Kidney (tissue), 14 donors: ENCODE results near the gene CCDC187. TPM values are rescaled to one million over a fixed set of nuclear protein-coding genes. Genes with fewer than 3 reads are reported as not detected.

Experiments used
- DNase-seq, 5 donors: peaks; one replicate each; pipeline ENCODE4 v3.0.0-alpha.2; 2013 to 2020
- FAIRE-seq: peaks from 2 replicates; lab custom pipeline; 2012; peaks lifted over from hg19 to GRCh38; lab: Jason Lieb, UNC
- H3K27ac ChIP-seq, 2 donors: one replicate each; pipeline ENCODE4 v1.7.0; 2013; ENCODE audit warnings: low read depth in 2 of 2, low read length in 2 of 2, inconsistent platforms in 1 of 2
- H3K27me3 ChIP-seq: one replicate; pipeline ENCODE4 v1.7.1; 2013; ENCODE audit warnings: low read length, inconsistent platforms; ENCODE audit not compliant: control insufficient read depth, insufficient read depth
- H3K36me3 ChIP-seq, 3 donors: one replicate each; pipeline versions ENCODE4 v1.7.0 to v1.7.1; 2013; ENCODE audit warnings: low read length in 3 of 3, control low read depth in 1 of 3, inconsistent platforms in 1 of 3; ENCODE audit not compliant: insufficient read depth in 3 of 3, control insufficient read depth in 2 of 3
- H3K4me1 ChIP-seq, 3 donors: one replicate each; pipeline versions ENCODE4 v1.7.0 to v1.7.1; 2013; ENCODE audit warnings: low read length in 3 of 3, inconsistent platforms in 1 of 3, low read depth in 1 of 3; ENCODE audit not compliant: control insufficient read depth in 2 of 3, insufficient read depth in 2 of 3
- H3K4me3 ChIP-seq, 3 donors: one replicate each; pipeline versions ENCODE4 v1.7.0 to v1.8.1; 2013; ENCODE audit warnings: low read length in 3 of 3, control low read depth in 1 of 3, inconsistent platforms in 1 of 3
- H3K9ac ChIP-seq, 3 donors: one replicate each; pipeline versions ENCODE4 v1.7.0 to v1.7.1; 2013; ENCODE audit warnings: low read length in 3 of 3, control low read depth in 1 of 3, inconsistent platforms in 1 of 3
- H3K9me3 ChIP-seq, 3 donors: one replicate each; pipeline versions ENCODE4 v1.7.0 to v1.7.1; 2013; ENCODE audit warnings: low read length in 3 of 3, control low read depth in 1 of 3, inconsistent platforms in 1 of 3; ENCODE audit not compliant: control insufficient read depth in 2 of 3, insufficient read depth in 1 of 3
- intact Hi-C: fragments of 100-400 bp; cut with DNase I; formaldehyde crosslinking; loops from one replicate; pipeline ENCODE4 v1.11.1; 2022
- polyA plus RNA-seq: library from polyadenylated mRNA; stranded (reverse); fragments of 350-450 nt; fragmentation: Illumina TruSeq; extraction: RNeasy Lipid Tissue Mini Kit (QIAGEN cat#74804); gene quantifications from one replicate; pipeline ENCODE4 v1.2.3, GENCODE V29; 2014; ENCODE audit warnings: low read depth, low replicate concordance; ENCODE audit not compliant: insufficient read depth
- total RNA-seq: library from RNA; stranded (reverse); fragmentation: NEBNext Ultra II Directional; extraction: Animal tissue kit (Norgen Biotek cat#: 25700); gene quantifications from one replicate; pipeline ENCODE4 v1.2.1, GENCODE V29; 2021
- TF ChIP-seq, protein P1 (sequence below): IDR thresholded peaks from 3 replicates; pipeline ENCODE4 v1.5.1; 2012; ENCODE audit warnings: mild to moderate bottlenecking, moderate library complexity, borderline replicate concordance; ENCODE audit not compliant: insufficient read depth; ENCODE audit errors: extremely low read depth
- donor health status: control.
- donor health status: control.
- donor health status: control.
- donor health status: control.
- donor health status: control.
- donor health status: DM: yes; HTN: yes; CAD: no.
- donor health status: Normal renal cell carcinoma (clear cell type).

Gene CCDC187
- total and polyA plus RNA-seq, 2 donors from 2014 or later = 0.84 to 2.3 TPM

DNA sequence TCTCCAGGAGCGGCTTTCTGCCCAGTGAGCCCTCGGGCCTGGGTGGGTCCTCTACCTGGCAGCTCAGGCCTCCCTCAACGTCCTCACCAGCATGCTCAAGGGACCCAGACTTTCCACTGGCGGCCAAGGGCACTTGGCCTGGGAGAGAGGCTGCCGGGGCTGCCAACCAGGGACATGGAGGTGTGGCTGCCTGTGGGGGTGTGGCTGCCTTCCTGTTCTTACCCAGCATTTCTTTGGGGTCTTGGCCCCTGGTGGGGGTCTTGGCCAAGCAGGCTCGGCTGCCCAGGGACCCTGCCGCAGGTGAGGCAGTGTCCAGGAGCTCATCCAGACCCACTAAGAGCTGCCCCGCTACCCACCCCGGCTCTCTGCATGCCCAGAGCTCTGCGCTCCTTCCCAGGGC lies 51.0 kb downstream of the CCDC187 start:
- no peaks in the 10 kb centered on the region for H3K9me3 ChIP-seq
- no peaks in the 10 kb centered on the region for H3K4me1 ChIP-seq
- H3K4me3 ChIP-seq = no peak overlapping the region
- no peaks in the 10 kb centered on the region for H3K27me3 ChIP-seq
- H3K9ac ChIP-seq = no peak overlapping the region
- intact Hi-C loops = no loop called here
- TF ChIP-seq, protein P1, sequence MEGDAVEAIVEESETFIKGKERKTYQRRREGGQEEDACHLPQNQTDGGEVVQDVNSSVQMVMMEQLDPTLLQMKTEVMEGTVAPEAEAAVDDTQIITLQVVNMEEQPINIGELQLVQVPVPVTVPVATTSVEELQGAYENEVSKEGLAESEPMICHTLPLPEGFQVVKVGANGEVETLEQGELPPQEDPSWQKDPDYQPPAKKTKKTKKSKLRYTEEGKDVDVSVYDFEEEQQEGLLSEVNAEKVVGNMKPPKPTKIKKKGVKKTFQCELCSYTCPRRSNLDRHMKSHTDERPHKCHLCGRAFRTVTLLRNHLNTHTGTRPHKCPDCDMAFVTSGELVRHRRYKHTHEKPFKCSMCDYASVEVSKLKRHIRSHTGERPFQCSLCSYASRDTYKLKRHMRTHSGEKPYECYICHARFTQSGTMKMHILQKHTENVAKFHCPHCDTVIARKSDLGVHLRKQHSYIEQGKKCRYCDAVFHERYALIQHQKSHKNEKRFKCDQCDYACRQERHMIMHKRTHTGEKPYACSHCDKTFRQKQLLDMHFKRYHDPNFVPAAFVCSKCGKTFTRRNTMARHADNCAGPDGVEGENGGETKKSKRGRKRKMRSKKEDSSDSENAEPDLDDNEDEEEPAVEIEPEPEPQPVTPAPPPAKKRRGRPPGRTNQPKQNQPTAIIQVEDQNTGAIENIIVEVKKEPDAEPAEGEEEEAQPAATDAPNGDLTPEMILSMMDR = no peak
- H3K27ac ChIP-seq = no peak overlapping the region
- H3K36me3 ChIP-seq = no peaks in the 10 kb centered on the region
- FAIRE-seq (no peak), DNase-seq (no peak)

DNA sequence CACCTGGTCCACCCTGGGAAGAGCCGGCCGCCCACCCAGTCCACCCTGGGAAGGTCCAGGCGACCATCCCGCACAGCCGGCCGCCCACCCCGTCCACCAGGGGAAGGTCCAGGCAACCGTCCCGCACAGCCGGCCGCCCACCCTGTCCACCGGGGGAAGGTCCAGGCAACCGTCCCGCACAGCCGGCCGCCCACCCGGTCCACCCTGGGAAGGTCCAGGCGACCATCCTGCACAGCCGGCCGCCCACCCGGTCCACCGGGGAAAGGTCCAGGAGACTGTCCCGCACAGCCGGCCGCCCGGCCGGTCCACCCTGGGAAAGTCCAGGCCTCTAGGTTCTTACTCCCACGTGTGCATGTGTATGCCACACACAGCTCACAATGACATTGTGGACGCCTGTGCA lies 51.6 kb downstream of the CCDC187 start:
- Histone ChIP-seq H3K4me1 (no peaks in the 10 kb centered on the region), H3K9me3 (no peaks in the 10 kb centered on the region), H3K9ac (no peak overlapping the region), H3K27me3 (no peaks in the 10 kb centered on the region), H3K36me3 (no peaks in the 10 kb centered on the region), H3K27ac (no peak overlapping the region), H3K4me3 (no peak overlapping the region)
- no peak for FAIRE-seq
- TF ChIP-seq, protein P1 = no peak
- DNase-seq = peak in 1 of 5 donors; percentile 70
- intact Hi-C loops = no loop called here

DNA sequence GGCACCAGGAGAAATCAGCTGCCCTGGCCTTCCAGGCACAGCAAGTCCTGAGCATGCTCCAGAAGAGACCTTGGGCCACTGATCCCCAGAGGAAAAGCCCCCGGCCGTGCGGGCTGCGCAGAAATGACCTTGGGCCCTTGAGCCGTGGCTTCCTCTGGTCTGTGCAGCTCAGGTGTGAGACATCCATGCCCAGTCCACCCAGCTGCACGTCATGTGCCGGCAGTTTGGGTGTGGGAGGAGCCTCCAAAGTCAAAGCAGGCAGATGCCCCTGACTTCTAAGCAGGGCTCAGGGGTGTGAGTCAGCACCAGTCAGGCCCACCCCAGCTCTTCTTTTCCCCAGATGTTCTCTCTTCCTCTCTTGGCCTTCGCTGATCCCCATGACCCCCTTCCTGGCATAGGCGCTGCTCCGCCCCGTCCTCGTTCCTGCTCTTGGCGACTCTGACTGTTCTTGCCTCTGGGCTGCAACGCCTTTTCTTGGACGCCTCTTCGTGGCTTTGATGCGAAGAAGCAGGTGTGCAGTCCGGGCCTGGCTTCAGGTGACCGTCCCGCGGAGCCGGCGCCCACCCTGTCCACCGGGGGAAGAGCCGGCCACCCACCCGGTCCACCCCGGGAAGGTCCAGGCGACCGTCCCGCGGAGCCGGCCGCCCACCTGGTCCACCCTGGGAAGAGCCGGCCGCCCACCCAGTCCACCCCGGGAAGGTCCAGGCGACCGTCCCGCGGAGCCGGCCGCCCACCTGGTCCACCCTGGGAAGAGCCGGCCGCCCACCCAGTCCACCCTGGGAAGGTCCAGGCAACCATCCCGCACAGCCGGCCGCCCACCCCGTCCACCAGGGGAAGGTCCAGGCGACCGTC lies 52.4 kb downstream of the CCDC187 start:
- TF ChIP-seq, protein P1 = no peak
- no peak overlapping the region for H3K9ac ChIP-seq

More for the DNA sequence above, 52.4 kb downstream of the CCDC187 start:
- Histone ChIP-seq H3K27me3 (no peaks in the 10 kb centered on the region), H3K36me3 (no peaks in the 10 kb centered on the region), H3K4me3 (no peak overlapping the region), H3K9me3 (no peaks in the 10 kb centered on the region), H3K27ac (no peak overlapping the region), H3K4me1 (no peaks in the 10 kb centered on the region)
- intact Hi-C loops = no loop called here
- FAIRE-seq = no peak
- DNase-seq = peak in 1 of 5 donors; percentile 53
